GM18517 (cell line): ENCODE results near the gene CNTFR.

Experiments used
- ATAC-seq: cut with Tn5 transposase; IDR thresholded peaks from one replicate; pipeline ENCODE4 v1.9.1; 2021; ENCODE audit warnings: mild to moderate bottlenecking, moderate library complexity; ENCODE audit not compliant: unreplicated experiment

CNTFR gene

DNA sequence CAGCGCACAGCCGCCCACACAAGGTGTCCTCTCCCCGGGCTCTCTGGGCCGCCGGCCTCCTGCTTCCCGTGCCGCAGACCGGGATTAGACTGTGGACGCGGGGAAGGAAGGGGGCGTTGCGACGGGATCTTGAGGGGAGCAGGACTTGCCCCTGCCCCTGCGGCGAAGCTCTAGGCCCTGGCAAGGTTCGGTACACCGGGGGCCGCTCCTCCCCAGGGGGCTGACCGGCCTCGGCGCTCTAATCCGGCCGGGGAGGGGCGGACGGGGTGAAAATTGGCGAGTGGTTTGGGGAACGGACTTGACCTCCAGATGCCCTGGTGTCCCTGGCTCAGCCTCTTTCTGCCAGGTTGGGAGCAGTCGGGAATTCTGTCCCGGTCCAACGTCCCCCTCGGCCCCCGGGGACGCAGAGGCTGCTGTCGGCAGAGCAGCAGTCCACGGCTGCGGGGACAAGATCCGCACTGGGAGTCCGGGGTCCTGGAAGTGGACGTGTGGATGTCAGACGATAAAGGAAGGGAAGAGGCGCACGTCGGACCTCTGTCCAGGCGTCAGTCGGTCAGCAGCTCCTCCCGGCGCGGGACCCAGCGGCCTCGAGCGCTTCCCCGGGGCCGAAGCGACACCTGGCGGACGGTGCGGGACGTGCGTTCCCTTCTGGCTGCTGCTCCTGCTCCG is 1.9 kb upstream of the CNTFR start:
- no peak for ATAC-seq

DNA sequence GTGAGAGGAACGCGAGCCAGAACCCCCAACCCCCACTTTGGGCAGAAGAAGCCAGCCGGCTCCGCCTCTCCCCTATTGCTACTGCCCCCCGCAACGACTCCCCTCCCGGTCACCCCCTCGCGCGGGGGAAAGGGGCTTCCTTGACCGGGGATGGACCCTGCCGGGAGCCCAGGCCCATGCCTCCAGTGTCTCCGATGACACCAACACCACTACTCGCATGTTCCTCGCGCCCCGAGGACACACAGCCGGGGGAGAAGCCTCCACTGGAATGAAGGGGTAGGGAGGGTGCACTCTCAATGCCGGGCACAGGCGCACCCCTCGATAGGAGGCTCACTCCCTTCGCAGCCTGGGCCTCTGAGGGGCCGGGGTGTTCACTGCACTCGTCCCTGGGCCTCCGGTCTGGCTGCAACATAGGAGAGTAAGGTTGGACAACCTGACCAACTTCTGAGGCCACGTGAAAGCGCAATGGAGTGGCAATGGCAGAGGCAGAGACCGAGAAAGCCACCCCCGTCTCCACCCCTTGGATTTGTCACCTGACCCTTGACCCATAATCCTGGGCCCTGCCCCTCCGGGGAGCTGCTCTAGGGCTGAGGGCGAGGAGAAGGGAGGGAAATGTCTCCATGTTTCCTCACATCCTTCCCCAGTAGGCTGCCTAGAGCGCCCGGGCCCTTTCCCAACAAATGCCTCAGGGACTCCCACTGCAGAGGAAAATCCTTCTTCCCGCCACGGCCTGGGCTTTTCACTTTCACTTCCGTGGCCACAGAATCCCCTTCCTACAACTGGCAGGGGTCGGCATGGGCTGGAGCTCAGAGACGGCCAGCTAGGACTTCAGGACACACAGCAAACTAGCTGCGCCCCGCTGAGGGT is 1.1 kb upstream of the CNTFR start:
- no peak for ATAC-seq

DNA sequence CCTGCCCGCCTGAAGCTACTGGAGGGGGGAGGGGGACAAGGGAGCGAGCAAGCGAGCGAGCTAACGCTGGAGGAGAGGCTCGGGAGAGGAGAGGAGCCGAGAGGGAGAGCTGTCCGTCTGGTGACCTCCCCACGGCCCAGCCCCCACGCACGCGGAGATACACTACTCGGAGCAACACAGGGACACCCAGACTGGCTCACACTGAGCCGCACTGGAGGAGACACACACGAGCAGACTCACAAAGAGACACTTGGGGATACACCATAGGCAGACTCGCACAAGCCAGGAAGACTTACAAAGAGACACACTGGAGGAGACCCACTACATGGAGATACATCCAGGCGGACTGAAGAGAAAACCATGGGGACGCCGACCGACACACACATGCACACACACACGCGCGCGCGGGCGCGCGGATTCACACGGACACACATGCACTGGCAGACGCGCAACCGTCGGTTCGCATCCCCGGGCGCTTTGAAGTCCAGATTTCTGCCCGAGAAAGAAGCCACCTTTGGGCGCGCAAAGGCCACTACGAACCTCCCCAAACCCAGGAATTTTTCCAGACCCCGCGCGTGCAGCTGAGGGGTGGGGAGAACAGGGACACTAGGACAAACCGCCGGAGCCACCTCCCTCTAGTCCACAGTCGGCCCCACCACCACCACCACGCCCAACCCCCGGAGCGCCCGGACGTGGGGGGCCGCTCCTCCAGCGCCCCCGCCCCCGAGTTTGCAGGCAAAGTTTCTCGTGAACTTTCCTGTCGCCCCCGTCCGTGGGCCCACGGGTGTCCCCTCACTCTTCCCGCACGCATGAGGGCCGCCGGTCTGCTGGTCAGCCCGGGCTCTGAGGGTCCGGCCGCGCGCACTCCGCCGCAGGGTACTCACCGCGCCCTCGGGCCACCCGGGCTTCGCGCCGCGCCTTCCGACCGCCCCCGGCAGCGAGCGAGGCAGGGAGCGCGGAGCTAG is 571 bp downstream of the CNTFR start:
- no peak for ATAC-seq

DNA sequence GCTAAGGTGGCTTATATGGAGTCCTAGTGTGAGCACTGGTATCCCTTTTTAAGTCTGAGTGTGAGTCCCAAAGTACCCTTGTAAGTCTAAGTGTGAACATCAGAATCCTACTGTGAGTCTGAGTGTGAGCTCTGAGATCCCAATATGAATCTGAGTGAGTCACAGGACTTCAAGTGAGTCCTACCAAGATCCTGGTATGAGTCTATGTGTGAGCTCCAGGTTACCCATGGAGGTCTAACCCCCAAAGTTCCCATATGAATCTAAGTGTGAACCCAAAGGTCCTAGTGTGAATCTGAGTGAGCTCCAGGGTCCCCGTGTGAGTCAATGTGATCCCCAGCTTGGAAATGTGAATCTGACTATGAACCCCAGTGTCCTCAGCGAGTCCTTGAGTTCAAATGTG is 2.3 kb downstream of the CNTFR start:
- ATAC-seq = no peak

DNA sequence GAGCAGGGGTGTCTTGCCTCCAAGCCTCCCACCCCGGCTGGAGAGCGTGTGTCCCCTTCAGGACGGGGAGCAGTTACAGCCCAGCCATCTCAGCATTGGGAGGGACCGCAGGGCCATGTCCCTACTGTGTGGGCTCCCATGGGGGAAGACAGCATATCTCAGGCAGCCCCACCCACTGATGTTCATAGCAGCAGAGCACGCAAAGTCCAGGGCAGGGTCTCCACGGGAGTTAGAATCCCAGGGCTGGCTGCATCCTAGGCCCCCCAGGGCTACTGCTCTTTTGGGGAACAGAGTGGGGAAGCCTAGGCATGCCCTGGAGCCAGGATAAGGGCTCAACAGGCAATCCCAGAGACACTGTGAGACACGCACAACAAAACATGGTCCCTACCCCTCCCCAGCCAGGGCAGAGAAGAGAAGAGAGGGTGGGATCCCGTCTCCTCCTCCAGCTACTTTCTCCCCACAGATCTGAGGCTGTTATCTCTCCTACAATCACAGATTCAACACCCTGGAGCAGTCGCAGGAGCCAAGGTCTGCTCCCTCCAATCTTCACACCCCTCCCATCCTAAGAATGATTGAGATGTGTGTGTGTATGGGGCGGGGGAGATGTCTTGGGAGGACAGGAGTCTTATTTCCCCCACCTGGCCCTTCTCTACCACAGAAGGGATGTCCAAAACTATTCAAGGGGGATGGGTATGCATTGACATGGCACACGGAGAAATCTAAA is 3.4 kb downstream of the CNTFR start:
- ATAC-seq = no peak

DNA sequence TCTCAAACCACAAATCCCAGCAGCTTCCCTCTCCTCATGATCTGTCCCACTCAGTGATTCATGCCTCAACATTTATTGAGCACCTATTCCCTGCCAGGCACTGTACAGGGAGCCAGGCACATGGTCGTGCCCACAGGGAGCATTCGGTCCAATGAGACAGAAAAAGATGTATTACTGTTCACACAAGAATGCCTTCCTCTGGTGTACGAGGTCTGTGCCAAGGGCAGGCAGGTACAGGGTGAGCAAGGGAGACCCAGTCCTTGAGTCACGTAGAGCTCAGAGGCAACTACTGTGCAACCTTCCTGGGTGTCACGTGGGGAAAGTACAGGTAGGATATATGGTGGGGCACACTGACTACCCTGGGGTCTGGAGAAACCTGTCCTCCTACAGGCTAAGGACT is 4.6 kb downstream of the CNTFR start:
- no peak for ATAC-seq

DNA sequence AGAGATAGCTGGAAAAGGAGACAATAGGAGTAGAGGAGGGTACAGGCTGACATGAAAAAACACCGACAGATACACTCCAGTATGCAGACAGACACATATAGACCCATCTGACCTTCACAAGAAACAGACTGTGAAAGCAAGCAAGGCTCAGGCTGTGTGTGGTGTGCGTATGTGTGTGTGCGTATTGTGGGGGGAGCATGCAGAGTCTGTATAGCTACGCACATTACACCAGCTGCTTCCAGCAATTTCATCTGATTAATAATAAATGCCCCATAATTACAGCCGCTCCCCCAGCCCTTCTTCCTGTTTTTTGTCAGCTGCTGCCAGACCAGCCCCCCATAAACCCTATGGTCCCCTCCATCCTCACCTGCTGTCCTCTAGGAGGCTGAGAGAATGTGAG is 6.7 kb downstream of the CNTFR start:
- no peak for ATAC-seq

DNA sequence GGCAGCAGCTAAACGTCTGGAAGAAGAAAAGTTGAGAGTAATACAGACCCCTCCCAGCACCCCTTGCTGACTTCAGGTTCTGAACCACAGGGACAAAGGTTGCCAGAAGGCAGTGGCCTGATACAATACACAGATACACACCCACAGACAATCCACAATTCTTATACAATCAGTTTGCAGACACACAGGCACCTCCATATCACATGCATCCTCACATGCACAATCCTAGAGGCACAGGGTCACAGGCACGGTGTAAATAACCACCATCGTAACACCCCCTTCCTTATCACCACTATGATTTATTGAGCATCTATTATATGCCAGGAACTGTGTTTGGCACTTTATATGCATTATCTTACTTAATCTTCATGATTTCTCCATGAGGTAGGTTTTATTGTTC is 8.2 kb downstream of the CNTFR start:
- no peak for ATAC-seq

DNA sequence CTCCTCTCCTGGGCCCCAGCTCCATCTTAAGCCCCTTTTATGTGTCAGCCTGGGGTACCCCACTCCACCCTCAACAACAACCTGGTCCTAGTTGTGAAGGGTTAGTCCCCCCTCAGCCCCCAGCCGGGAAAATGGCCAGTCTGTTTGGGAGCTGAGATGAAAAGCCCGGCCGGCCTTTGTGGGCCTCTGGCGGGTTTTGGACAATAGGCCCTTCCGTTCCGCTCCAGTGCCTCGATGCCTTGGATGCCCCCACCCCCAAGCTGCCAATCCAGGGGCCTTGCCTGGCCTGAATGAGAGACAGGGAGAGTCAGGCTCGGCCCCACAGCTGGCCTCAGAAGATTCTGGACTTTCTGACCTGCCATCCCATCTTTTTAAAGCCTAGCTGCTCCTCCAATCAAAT is 9.2 kb downstream of the CNTFR start:
- no peak for ATAC-seq

DNA sequence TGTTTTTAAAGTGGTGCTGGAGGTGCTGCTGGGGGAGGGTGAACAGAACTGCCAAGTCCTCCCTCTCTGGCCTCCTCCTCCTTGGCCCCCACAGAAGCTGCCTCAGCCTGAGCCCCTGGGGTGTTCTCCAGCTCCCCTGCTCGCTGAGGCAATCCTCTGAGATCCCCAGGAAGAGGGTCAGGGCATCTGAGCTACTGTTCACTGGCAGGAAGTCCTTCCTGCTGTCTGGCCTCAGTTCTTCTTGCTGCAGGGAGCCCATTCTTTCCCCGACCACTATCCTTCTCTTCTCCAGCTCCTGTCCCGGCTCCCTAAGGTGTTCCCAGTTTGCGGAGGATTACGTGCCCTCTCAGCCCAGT is 9.7 kb downstream of the CNTFR start:
- ATAC-seq = no peak

DNA sequence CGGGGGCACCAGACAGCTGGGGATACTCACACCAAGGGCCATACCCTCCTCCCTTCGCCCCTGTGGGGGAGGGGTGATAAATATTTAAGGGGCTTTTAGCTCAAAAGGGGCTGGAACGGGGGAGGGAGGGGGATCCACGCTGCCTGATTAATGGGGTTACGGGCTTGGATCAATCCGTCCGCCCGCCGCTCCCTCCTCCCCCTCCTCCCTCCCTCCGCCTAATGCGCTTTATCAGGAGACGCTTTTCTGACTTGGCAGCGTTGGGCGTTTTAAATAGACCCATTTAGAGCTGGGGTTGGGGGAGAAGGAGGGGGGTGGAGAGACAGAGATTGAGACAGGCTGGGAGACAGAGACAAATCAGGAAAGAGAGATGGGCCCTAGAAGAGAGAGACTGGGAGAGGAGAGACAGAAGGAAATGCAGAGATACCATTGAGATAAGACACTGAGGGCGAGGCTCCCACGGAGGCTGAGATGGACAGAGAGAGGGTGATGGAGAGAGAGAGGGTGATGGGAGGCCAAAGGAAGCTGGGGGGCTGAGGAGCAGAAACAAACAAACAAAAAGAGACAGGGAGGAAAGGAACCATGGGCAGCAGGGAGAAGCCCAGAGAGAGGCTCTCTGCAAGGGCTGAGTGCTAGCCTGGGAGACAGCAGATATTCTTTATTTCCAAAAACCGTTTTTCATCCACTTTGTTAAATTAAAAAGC is 10.3 kb downstream of the CNTFR start:
- ATAC-seq = no peak

DNA sequence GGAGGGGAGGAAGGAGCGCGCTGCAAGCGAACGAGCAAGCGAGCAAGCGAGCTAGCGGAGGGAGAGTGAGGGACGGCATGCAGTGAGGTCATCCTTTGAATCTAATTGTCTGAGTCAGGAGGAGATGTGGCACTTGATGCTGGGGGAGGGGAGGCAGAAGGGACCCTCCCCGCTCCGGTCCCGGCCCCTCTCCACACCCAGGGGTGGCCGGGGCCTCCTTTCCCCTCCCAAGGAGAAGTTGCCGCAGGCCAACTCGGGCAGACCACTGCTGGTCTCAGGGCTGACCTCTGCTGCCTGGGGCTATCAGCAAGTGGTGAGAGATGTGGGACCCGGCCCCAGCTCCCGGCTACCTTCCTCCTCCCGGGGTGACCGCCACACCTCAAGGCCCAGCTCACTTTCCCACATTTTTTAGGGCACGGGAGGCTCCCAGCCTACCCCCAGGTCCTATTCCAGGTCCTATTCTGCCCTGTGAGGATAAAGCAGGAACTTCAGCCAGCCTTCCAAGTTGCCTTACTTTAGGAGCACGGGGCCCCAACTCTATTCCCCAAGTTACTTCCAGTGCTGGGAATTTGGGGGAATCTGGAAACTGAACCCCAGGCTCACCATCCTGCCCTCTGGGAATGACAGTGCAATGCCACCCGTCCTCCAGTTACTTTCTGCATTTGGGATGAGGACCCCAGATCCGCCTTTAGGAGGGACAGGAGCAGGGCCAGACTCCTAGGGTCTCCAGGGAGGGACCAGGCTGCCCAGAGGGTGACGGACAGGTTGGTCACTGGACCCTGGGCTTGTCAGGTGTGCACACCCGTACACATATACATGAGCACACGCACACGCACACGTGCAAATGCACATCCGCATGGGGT is 11.1 kb downstream of the CNTFR start:
- no peak for ATAC-seq

DNA sequence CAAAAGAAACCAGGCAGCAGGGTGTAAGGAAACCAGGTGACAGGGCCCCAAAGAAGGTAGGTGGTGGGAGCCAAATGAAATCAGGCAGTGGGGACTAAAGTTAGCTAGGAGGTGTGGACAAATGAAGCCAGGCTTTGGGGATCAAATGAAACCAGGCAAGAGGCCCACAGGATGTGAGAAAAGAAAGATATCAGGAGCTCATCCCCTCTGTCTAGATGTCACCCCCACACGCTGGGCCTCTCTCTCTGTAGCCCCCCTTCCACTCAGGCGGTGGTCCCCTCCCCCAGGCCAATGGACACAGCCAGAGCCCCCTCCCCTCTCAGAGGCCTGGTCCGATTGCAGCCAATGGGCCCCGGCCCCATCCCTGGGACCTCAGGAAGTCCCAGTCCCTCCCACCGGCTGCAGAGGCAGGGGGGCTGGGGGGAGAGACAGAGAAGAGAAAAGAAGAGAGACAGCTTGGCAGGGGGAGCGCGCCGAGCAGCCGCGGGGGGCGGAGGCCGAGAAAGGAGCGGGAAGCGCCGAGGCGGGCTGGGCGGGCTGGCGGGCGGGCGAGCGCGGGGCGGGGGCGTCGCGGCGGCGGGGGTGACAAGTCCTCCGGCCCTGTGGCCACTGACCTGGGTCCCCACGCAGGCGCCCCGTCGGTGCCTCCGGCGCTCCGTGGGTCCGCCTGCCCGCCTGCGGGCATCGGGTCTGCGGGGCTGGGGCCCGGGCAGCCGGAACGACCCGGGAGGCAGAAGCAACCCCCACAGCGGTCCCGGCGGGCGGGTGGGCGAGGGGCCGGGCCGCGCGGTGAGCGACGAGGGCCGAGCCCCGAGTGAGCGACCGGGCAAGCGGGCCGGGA is 11.9 kb downstream of the CNTFR start:
- no peak for ATAC-seq

DNA sequence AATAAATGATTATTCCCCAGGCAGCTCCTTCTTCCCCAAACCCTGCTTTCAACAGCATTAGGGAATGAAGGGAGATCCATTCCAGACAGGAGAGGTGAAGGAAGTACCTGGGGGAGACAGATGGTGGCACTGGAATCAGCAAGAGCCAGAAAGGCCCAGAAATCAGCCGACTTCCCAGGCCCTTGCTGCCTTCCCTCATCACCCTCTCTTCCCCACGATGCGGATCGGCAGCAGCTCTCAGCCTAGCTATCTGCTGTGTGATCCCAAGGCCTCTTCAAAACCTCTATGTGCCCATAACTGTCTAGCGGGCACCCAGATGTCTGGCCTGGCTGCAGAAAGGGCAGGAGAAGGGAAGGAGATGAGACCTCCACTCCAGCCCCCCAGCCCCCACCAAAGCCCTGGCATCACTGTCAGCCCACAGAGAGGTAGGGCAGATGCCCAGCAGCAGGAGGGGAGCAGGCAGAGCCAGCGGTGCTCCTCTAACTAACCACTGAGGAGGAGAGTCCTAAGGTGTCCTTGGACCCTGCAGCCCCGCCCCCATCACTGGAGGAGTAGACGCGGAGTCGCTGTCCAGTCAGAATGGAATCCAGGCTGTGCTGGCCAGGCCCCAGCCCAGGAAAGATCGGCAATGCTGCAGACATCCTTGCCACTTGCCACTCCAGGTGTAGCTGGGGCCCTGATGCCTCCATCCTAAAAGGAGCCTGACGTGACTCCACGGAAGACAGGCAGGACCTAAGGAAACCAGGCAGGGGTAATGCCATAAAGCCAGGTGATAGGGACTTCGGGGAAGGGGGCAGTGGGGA is 12.7 kb downstream of the CNTFR start:
- ATAC-seq = no peak

DNA sequence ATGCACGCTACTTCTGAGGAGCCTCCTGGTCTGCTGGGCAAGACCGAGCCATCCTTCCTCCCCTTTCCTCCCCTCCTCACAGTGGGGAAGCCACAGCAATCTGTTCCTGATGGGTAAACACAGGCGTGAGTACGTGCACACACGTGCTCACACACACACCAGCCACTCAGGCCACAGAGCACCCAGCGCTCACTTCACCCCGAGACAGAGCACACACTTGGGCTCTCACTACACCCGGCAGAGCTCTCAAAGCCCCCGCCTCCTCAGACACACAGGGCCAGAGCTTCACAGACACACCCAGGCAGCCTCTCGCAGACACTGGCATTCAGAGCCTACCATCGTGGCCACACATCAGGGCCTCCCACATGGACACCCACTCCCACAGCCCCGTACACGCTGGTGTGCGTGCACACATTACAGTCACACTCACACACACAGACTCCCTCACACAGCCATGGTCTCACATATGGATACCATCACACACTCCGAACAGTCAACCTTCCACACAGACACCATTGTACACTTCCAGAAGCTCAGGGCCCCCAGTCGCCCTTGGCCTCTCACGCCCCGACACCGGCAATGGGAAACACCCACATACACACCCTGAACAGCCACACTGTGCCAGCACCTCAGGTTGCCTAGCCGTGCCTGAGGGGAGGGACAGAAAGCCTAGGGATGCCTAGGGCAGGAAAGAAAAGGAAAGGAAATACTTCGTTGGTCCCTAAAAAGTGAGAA is 13.5 kb downstream of the CNTFR start:
- no peak for ATAC-seq

DNA sequence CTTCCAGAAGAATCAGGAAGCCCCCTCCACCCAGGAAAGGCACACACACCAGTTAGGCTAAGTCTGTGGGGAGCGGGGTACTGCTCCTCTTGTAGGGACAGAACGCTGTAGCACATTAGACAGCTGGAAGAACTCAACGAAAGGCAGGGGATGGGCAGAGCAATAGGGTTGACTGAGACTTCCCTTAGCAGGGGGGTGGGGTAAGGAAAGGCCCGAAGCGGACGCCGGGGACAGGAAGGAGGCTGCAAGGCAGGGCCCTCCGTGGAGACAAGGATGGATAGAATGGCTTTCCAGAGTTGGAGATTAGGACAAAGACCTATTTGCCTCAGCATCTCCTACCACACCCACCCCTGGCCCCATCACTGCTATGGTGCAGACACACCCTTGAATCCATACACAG is 14.3 kb downstream of the CNTFR start:
- ATAC-seq = no peak

DNA sequence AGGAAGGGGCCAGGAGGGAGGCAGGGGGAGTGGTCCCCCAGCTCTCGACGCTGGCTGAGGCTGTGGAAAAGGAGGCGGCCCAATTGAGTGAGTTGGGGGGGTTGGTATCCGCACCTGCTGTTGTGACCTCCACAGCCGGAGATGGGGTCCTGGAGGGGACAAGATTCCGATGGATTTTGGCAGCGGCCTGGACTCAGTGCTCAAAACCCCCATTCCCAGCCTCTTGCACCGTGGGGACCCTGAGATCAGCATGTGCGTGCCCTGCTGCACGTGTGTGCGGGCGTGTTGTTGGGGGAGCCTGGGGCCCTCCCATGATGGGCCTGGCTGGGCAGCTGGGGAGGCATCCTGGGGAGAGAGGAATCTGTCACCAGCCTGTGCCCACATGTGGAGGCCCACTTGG is 15.0 kb downstream of the CNTFR start:
- ATAC-seq = no peak
